Measurements from ENCODE around the gene APBB2.

GRCh38 chr4:40923316-40924095 is 290.8 kb downstream of the APBB2 start:
- TF ChIP-seq CTCF (IDR thresholded peaks at IDR 0.05; ENCODE audit: low read depth, low read length) (no peak), POLR2A (IDR thresholded peaks at IDR 0.05; ENCODE audit: extremely low read depth, insufficient read length) (no peak)

All from NB4 (cell line).